GM13976 (cell line): Measurements from ENCODE around the gene BAHD1.

Source experiments
- DNase-seq: peaks from one replicate; pipeline ENCODE4 v3.0.0; 2012; ENCODE audit warnings: low spot score
- CTCF ChIP-seq: IDR thresholded peaks from 2 replicates; pipeline ENCODE4 v1.5.1; 2012; ENCODE audit warnings: borderline replicate concordance, mild to moderate bottlenecking; ENCODE audit not compliant: insufficient read depth; ENCODE audit errors: extremely low read depth, missing control alignments, control extremely low read depth
- in situ Hi-C: fragments of 300-500 bp; cut with MboI; formaldehyde crosslinking; loops from one replicate; pipeline ENCODE4 v1.12.0; 2022; ENCODE audit warnings: low sequenced_read_pairs, mixed read lengths, inconsistent platforms; ENCODE audit not compliant: unreplicated experiment

BAHD1 gene

GRCh38 chr15:40414816-40415215 is 25.9 kb upstream of the BAHD1 start:
- no peak for DNase-seq
- in situ Hi-C loops: no loop called here
- no peak for TF ChIP-seq CTCF

GRCh38 chr15:40415226-40415625 is 25.5 kb upstream of the BAHD1 start:
- DNase-seq: no peak
- in situ Hi-C loops: no loop called here
- no peak for TF ChIP-seq CTCF

GRCh38 chr15:40416056-40416455 is 24.7 kb upstream of the BAHD1 start:
- no peak for DNase-seq
- in situ Hi-C loops: no loop called here
- TF ChIP-seq CTCF: no peak

- no peak for TF ChIP-seq CTCF
- in situ Hi-C loops: no loop called here
- no peak for DNase-seq
Observed at GRCh38 chr15:40418126-40418525, 22.6 kb upstream of the BAHD1 start.

GRCh38 chr15:40420071-40420713 is 20.6 kb upstream of the BAHD1 start:
- DNase-seq: no peak
- in situ Hi-C loops: loop anchor here (5.0 kb wide), 1 partner anchor 73 kb away; no protein-coding TSS in a partner anchor
- no peak for TF ChIP-seq CTCF

- in situ Hi-C loops: loop anchor here (5.0 kb wide), 1 partner anchor 73 kb away; no protein-coding TSS in a partner anchor
- DNase-seq: no peak
- no peak for TF ChIP-seq CTCF
Observed at GRCh38 chr15:40420793-40421192, 20.0 kb upstream of the BAHD1 start.
